Breast epithelium (tissue), 3 donors: ENCODE results near the gene LAGE3.

Experiments
- POLR2A ChIP-seq: fragments of 450-650 bp; IDR thresholded peaks from one replicate; pipeline ENCODE4 v1.6.1; 2016; ENCODE audit warnings: antibody characterized with exemption, mild to moderate bottlenecking, moderate library complexity
- POLR2AphosphoS5 ChIP-seq, 3 donors: sonication (generic); formaldehyde crosslinking; IDR thresholded peaks; one replicate each; pipeline ENCODE4 v1.6.1; 2017; ENCODE audit warnings: antibody characterized with exemption in 3 of 3
- TF ChIP-seq, protein P1 (sequence below), 3 donors: fragments of 450-650 bp; IDR thresholded peaks; one replicate each; pipeline ENCODE4 v1.5.1; 2016 to 2017; ENCODE audit warnings: antibody characterized with exemption in 3 of 3, mild to moderate bottlenecking in 3 of 3, moderate library complexity in 3 of 3

DNA sequence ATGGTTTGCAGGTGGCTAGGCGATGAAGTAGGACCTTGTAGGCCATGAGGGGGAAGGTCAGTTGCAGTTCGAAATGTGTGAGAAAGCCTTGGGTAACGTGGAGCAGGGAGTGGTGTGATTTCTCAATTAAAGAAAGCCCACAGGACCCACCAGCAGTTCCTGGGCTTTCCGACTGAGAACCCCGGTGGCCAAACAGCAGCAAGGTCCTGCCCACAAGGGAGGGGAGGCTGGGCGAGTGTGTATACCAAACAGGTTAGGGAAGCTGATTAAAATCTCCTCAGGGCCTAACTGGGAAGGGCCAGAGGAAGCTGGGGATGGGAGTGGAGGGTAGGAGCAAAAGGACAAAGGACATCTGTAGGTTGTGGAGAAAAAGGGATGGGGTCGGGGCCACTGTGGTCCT, 48.2 kb downstream of the LAGE3 start:
- TF ChIP-seq, protein P1, sequence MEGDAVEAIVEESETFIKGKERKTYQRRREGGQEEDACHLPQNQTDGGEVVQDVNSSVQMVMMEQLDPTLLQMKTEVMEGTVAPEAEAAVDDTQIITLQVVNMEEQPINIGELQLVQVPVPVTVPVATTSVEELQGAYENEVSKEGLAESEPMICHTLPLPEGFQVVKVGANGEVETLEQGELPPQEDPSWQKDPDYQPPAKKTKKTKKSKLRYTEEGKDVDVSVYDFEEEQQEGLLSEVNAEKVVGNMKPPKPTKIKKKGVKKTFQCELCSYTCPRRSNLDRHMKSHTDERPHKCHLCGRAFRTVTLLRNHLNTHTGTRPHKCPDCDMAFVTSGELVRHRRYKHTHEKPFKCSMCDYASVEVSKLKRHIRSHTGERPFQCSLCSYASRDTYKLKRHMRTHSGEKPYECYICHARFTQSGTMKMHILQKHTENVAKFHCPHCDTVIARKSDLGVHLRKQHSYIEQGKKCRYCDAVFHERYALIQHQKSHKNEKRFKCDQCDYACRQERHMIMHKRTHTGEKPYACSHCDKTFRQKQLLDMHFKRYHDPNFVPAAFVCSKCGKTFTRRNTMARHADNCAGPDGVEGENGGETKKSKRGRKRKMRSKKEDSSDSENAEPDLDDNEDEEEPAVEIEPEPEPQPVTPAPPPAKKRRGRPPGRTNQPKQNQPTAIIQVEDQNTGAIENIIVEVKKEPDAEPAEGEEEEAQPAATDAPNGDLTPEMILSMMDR (IDR thresholded peaks at IDR 0.05): no peak
- TF ChIP-seq POLR2A (no peak), POLR2AphosphoS5 (IDR thresholded peaks at IDR 0.05) (no peak)
